Activated CD4-positive, alpha-beta T cell treated with anti-CD3 and anti-CD28 coated beads, Interleukin-2, amount 50 U/mL, for 24 hours (primary cell): ENCODE measurements around the gene LIMS2.

Source experiments
- DNase-seq, 2 donors: peaks; one replicate each; pipeline ENCODE4 v3.0.0-alpha.2; 2020; ENCODE audit warnings: low read depth in 1 of 2, low spot score in 1 of 2

LIMS2 gene

DNA sequence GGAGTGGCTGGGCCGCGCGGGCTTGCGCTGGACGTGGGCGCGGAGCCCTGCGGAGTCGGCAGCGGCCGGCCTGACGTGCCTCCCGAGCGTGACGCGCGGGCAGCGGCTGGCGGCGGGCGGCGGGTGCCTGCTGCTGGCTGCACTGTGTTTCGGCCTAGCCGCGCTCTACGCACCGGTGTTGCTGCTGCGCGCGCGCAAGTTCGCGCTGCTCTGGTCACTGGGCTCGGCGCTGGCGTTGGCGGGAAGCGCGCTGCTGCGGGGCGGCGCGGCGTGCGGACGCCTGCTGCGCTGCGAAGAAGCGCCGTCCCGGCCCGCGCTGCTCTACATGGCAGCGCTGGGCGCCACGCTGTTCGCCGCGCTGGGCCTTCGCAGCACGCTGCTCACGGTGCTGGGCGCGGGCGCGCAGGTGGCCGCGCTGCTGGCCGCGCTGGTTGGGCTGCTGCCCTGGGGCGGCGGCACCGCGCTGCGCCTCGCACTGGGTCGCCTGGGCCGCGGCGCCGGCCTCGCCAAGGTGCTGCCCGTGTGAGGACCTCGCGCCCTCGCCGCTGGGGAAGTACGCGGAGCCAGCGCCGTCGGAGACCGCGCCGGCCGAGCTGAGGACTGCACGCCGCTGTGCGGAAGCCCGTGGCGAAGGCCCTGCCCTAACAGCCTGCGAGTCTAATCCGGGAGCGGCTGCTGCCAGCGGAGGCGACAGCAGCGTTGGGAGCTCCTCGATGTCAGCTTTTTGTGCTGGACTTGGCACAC is 26.5 kb upstream of the LIMS2 start:
- peak; percentile 53 to 67 for DNase-seq

DNA sequence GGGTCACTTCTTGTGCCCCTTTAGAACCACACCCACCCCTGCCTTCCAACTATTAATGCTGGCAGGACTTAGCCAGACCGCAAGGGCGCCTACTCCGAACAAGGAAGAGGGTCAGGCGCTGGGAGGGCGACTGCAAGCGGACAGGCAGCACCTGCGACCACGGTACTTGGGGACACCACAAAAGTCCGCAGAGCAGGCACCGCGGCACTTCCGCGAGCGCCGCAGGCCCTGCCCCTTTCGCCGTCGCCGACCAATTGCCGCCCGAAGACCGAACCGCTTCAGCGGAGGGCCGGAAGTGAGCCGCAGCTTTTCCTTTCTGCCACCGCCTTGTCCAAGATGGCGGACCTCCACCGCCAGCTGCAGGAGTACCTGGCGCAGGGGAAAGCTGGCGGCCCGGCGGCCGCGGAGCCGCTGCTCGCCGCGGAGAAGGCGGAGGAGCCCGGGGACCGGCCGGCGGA is 25.9 kb upstream of the LIMS2 start, which contains the start of gene SFT2D3:
SFT2D3 (plus strand) TSS at position 305 of the 458 bp plus-strand sequence; CDS start at position 337, 32 bp downstream.
- peak; percentile 77 to 89 for DNase-seq

DNA sequence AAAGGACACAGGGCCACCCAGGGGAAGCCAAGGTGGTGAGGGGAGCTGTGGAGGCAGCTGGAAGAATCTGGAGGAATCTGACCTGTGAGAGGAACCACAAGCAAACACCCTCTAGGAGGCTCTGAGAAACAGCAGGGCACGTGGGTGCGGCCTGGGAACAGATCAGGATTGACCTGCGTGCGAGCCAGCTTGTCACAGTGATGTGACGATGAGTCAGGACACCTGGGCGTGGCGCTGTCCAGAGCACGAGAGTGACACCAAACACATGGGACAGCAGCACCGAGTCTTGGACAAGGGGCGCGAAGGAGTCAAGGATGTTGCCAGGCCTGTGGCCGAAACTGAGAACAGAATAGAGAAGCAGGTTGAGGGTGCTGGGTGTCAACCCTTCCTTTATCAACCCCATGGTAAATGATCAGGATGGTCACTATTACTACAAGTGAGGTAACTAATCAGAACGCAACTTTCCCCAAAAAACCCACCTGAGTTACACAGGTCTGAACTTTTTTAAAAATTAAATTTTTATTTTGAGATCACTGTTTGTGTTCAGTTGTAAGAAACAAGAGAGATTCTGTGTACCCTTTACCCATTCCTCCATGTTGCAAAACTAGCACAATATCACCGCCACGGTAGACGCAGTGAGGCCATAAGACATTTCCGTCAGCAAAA is 25.3 kb upstream of the LIMS2 start:
- no peak for DNase-seq

DNA sequence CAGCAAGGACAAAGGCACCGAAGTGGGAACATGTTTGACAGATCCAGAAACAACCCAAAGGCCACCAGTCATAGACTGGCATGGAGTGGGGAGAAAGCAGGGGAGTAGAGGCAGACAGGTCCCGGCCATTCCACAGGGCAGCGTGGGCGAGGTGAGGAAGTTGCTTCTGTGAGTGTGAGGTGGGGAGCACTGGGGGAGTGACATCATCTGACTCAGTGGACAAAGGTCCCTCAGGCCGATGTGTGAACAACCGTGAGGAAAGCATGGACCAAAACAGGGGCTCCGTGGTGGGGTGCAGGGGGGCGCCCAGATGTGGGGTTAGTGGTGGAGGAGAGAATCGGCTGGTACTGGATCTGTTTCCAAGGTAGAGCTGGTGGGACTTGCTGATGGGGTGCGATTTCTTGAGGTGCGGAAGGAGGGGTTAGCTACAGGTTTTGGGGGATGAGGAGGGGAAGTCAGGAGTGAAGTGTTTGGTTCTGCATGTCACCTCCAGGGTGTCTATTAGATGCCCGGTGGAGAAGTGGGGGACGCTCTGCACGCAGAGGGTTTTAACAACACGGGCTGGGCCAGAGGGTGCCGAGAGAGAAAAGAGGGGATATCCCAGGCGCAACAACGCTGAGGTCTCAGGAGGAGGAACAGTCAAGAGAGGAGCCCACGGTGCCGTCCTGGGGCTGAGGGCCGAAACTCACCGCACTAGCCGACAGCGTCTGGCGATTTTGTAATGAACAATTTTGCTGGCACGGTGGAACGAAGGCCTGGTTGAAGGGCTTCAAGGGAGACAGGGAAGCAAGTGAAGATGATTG is 23.4 kb upstream of the LIMS2 start:
- no peak for DNase-seq

DNA sequence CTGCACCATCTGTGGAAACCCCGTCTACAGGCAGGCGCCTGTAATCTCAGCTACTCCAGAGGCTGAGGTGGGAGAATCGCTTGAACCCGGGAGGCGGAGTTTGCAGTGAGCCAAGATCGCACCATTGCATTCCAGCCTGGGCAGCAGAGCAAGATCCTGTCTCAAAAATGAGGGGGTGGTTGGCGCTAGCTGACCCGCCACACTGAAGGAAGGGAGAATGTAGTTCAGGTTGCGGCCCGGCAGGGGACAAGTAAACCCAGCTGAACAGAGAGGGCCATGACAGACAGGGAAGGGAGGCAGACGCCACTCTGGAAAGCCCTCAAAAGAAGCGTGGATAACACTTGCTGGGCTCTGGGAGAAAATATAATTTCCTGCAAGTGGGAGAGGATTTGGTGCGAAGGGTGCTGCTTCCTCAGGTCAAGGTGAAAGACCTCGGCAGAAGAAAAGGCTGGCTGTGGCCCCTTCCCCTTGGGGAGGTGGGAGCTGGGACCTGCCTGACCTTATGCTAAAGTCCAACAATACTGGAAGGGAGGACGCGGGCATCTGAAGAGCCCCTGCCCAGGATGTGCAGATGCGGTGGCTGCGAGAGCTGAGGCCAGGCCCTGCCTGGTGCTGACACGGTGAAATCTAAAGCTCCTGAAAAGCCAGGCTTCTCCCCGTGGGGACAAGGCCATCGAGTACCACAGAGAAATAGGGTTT is 22.3 kb upstream of the LIMS2 start:
- no peak for DNase-seq

DNA sequence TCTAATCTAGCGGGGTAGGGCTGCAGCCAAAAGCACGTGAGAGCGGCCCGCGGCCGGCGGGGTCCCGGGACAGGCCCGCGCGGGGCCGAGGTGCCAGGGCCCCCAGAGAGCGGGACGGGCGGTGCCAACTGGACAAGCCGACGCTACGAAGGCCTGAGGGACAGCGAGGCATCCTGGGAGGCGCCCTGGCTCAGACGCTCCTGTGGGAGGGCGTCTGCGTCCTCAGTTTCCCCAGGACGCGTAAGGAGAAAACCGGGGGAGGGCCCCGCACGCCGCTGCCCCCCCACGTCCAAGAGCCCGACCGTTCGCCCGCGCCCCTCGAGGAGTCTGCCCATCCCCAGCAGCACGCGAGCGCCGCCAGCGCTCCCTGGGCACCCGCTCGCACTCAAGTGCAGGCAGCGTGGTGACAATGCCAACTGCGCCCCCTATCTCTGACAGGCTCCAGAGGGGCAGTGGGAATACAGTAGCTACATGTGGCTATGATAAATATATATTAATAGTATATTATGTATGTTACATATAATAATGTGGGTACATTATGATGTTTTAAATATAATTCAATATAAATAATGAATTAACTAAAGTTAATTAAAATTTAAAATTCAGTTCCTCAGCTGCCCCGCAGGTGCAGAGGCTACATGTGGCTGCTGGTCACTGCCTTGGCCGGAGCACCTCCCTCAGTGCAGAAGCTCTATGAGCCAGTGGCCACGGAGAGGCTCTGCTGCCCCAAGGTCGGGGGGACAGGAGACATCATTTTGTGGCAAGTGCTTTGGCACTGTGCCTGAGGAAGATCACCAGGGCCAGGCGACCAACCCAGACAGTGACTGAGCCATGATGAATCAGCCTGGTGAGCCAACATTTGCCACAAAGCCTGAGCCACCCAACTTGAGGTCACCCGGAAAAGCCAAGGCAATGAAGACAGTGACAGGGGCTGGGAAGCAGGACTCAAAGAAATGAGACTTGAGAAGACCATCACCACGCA is 20.5 kb upstream of the LIMS2 start:
- peak in 1 of 2 donors; percentile 30 for DNase-seq

DNA sequence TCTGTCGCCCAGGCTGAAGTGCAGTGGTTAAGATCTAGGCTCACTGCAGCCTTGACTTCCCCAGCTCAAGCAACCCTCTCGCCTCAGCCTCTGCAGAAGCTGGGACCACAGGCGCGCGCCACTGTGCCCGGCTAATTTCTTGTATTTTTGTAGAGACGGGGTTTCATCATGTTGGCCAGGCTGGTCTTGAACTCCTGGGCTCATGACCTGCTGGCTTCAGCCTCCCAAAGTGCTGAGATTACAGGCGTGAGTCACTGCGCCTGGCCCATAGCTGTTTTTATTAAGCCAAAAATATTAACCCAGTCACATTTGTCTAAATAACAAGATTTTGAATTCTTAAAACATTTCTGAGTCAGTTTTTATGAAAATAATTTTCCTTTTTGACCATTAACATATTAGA is 19.7 kb upstream of the LIMS2 start:
- DNase-seq = no peak

DNA sequence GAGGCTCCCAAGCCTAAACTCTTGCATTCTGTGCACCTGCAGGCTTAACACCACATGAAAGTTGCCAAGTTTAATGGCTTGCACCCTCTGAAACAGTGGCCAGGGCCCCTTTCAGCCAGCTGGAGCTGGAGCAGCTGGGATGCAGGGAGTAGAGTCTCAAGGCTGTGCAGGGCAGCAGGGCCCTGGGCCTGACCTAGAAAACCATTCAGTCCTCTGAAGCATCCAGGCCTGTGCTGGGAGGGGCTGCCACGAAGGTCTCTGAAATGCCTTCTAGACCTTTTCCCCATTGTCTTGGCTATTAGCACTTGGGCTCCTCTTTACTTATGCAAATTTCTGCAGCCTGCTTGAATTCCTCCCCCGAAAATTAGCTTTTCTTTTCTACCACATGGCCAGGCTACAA is 15.4 kb upstream of the LIMS2 start:
- no peak for DNase-seq

DNA sequence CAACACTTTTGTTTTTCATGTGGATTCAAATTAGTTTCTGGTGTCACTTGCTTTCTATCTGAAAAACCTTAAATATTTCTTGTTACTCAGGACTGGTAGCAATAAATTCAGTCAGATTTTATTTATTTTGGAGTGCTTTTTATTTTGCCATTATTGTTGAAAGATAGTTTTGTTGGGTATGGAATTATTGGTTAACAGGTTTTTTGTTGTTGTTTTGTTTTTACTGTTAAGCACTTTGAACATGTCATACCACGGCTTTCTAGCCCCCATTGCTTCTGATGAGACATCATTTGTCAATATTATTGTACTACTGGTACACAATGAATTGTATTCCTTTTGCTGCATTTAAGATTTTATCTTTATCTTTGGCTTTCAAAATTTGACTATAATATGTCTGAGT is 13.1 kb upstream of the LIMS2 start:
- DNase-seq = no peak

DNA sequence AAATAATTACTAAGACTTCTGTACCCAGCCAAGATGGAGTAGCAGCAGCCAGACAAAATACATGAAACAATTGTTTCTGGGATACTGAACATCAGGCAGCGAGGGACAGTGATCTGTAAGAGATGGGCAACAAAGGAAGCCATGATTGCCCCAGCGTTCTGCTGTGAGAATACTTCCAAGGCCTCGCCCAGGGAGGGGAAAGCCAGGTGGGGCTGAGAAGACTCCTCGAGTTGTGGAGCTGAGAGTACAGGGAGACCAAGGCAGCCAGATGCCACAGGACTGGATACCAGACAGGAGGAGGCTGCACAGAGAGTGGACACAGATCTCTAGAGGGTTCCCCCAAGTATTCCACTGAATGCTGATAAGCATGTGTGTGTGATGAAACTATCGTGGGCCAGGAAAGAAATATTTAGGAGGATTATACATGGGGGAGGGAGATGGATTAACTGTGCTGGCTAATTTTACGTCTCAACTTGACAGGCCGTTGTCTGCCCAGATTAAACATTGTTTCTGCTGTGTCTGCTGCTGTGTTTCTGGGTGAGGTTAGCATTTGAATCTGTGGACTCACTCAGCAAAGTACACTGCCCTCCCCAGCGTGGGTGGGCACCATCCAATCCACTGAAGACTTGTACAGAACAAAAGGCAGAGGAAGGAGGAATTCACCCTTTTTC is 10.2 kb upstream of the LIMS2 start:
- DNase-seq = no peak

DNA sequence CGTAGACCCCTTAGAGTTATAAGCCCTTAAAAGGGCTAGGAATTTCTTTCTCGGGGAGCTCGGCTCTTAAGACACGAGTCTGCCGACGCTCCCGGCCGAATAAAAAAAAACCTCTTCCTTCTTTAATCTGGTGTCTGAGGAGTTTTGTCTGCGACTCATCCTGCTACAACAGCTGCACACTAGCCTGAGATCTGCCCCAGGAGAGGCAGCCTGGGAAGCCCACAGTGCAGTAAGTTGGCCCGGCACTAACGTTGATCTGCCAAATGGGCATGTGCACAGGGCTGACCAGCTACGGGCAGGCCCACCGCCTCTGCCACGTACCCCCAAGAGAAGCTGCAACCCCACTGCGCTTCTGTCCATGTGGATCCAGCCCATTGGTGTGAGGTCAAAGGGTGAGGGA is 8.4 kb upstream of the LIMS2 start:
- DNase-seq = no peak

DNA sequence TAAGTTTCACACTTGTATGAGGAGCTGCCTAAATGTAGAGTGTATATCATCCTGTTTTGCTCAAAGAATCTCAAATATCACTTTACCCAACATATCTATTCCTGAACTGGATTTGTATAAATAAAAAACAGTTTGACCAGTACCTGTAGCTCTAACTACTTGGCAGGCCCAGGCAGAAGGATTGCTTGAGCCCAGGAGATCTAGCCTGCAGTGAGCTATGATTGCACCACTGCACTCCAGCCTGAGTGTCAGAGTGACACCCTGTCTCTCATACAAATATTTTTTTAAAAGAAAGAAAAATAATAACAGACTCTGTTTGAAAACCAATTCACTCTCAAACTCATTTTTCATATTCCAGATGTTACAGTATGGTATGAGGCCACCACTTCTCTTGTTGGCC is 7.7 kb upstream of the LIMS2 start:
- no peak for DNase-seq

DNA sequence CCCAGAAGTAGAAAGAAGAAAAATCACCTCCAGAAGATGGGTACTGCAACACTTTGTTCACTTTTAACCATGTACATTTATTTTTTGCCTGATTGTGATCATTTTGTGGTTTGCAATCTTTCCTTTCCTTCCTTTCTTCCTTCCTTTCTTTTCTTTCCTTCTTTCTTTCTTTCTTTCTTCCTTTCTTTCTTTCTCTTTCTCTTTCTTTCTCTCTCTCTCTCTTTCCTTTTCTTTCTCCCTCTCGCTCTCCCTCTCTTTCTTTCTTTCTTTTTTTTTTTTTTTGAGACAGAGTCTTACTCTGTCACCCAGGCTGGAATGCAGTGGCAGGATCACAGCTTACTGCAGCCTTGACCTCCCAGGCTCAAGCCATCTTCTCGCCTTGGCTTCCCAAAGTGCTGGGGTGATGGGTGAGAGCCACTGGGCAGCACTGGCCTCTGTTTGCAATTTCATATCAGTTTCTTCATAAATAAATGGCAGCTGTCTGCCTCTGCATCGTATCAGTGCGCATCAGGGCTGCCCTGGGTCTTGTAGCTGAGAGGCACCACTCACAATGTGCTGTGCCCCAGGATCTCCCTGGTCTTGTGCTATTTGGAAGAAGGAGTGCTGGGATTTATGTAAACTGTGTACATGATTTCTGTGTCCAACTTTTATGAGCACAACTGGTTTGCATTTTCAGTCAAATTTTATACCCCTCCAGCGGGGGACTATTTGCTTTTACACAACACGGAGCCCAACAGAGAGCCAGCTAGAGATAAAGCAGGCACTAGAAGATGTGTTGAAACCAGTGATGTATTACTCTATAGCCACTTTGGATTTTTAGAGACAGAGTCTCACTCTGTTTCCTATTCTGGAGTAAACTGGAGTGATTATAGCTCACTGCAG is 6.9 kb upstream of the LIMS2 start:
- no peak for DNase-seq

DNA sequence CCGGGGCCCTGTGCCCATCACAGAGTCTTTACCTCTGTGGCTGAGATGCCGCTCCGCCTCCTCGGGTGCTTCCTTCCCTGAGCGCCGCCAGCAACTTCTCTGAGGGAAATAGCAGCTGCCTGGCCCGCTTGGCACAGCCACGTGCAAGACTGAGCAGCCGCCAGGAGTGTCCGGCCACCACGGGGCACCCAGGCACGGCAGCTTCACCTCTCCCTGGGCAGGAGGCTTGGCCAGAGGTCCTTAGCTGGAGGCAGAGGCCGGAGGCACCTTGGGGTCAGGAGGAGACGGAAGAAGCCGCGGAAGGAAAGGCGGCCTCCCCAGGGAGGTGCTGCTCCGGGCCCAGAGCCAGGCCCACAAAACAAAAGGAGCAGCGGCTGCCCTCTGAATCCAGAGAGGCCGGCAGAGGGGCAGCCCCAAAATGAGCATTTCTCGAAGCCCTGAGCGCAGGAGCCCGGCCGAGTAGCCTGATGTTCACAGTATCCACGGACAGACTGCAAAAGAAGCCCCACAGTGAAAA is 6.0 kb upstream of the LIMS2 start:
- DNase-seq = no peak

DNA sequence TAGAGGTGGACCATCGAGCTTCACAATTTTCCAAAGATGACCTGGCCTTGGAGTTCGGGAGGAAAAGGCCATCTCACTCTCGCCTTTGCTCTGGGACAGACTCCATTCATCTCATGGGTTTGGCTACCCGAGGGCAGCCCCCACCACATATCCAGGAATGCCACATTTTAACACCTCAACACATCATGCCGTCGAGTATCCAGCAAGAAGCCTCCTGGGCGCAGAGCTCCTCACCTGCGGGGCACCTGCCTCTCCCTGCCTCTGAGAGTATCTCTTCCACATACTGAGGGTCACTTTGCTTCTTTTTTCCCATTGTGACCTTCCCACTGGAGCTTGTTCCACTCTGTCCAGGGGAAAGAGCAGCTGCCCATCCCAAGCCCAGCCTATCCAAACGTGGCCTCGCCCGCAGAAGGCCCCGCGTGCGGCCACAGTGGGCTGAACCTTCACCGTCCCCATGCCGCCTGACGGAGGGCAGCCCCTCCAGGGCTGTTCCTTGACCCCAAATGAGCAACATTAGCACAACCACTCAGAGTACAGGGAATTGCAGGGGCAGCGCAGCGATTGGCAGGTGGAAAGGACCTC is 5.5 kb upstream of the LIMS2 start:
- no peak for DNase-seq

DNA sequence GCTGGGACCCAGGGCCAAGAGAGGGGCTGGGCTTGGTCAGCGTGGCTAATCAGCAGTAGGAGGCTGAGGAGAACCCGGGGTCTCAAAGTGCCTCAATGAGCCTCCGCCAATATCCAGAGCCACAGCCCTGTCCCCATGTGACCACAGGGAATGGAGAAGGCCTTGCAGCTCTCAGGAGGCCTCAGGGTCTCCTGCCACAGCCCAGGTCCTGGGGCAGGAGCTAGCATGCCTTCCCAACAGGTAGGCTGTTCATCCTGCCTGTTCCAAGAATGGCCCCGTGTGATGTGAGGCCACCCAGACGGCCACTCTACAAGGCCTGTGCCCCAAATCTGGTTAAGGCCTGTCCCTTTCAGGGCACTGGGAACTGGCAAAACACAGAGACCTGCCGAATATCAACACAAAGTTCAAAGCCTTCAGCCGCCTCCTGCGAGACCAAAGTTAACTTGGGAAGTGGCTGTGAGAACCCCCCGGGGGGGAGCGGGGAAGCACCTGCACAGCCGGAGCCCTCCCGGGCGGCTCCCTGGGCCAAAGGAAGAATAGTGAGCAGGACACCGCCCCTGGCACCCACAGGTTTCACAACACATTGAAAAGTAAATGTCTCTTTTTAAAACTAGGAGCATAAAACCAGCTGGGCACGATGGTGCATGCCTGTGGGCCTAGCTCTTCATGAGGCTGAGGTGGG is 4.5 kb upstream of the LIMS2 start:
- no peak for DNase-seq

DNA sequence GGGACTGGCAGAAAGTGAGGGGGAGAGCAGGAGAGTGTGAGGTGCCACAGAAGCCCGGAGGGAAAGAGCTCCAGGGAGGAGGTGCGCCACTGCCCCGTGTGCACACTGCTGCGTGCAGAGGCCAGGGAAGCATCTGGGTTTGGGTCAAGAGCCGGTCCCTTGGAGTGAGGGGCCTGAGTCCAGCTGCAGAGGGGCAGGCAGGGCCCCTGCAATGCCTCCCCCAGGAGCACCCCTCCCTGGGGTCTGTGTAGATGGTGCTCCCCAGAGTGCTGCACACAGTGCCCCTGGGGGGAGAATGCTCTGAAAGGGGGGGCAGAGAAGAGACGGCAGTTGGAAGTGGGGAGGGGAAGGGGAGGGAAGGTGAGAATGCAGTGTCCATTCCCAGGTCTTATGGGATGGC is 3.7 kb upstream of the LIMS2 start:
- no peak for DNase-seq
